GM23248 (cell line): ENCODE data around the gene TMEM130. TPM values are rescaled to one million over a fixed set of nuclear protein-coding genes. Genes with fewer than 3 reads are reported as not detected.

Experiments
- DNase-seq: peaks from one replicate; pipeline ENCODE4 v3.0.0-alpha.2; 2015
- H2AFZ ChIP-seq: fragments of 200-600 bp; sonication (generic); 2 replicates; pipeline ENCODE4 v1.6.1; 2016; ENCODE audit warnings: antibody characterized with exemption
- H3F3A ChIP-seq: fragments of 200-600 bp; sonication (generic); 2 replicates; pipeline ENCODE4 v1.6.1; 2016; ENCODE audit warnings: mild to moderate bottlenecking, antibody characterized with exemption, mixed run types; ENCODE audit not compliant: insufficient read depth
- H3K27ac ChIP-seq: fragments of 200-600 bp; sonication (generic); 2 replicates; pipeline ENCODE4 v1.5.1; 2016; ENCODE audit warnings: mild to moderate bottlenecking
- H3K27me3 ChIP-seq: fragments of 200-600 bp; sonication (generic); replicated peaks from 2 replicates; pipeline ENCODE4 v1.6.1; 2016; ENCODE audit warnings: mild to moderate bottlenecking; ENCODE audit not compliant: insufficient read depth
- H3K36me3 ChIP-seq: fragments of 200-600 bp; sonication (generic); 2 replicates; pipeline ENCODE4 v1.6.1; 2016; ENCODE audit warnings: low read depth, mild to moderate bottlenecking
- H3K4me1 ChIP-seq: fragments of 200-600 bp; sonication (generic); 2 replicates; pipeline ENCODE4 v1.6.1; 2016; ENCODE audit warnings: mild to moderate bottlenecking; ENCODE audit not compliant: insufficient read depth
- H3K4me2 ChIP-seq: fragments of 200-600 bp; sonication (generic); one replicate; pipeline ENCODE4 v1.6.1; 2016; ENCODE audit warnings: mild to moderate bottlenecking; ENCODE audit not compliant: unreplicated experiment
- H3K4me3 ChIP-seq: fragments of 200-600 bp; sonication (generic); 2 replicates; pipeline ENCODE4 v1.5.1; 2016; ENCODE audit warnings: mild to moderate bottlenecking
- H3K79me2 ChIP-seq: fragments of 200-600 bp; sonication (generic); 2 replicates; pipeline ENCODE4 v1.6.1; 2016; ENCODE audit warnings: mild to moderate bottlenecking; ENCODE audit not compliant: insufficient read depth
- H3K9ac ChIP-seq: fragments of 200-600 bp; sonication (generic); 2 replicates; pipeline ENCODE4 v1.6.1; 2016; ENCODE audit warnings: mild to moderate bottlenecking
- H3K9me2 ChIP-seq: fragments of 200-600 bp; sonication (generic); 2 replicates; pipeline ENCODE4 v1.6.1; 2016; ENCODE audit warnings: mixed run types, mild to moderate bottlenecking, moderate library complexity; ENCODE audit not compliant: insufficient read depth
- H3K9me3 ChIP-seq: fragments of 200-600 bp; sonication (generic); one replicate; pipeline ENCODE4 v1.6.1; 2017; ENCODE audit warnings: low read depth
- H4K20me1 ChIP-seq: fragments of 200-600 bp; sonication (generic); 2 replicates; pipeline ENCODE4 v1.6.0; 2016; ENCODE audit not compliant: insufficient read depth
- EZH2 ChIP-seq: fragments of 200-600 bp; sonication (generic); IDR thresholded peaks from 2 replicates; pipeline ENCODE4 v1.6.1; 2018; ENCODE audit warnings: antibody characterized with exemption, mild to moderate bottlenecking; ENCODE audit not compliant: insufficient read depth, poor library complexity, severe bottlenecking
- EZH2phosphoT487 ChIP-seq: fragments of 200-600 bp; sonication (generic); IDR thresholded peaks from 2 replicates; pipeline ENCODE4 v1.6.1; 2018; ENCODE audit warnings: antibody characterized with exemption, moderate library complexity, mild to moderate bottlenecking, low read depth; ENCODE audit not compliant: insufficient read depth
- WGBS, 2 experiments: methylation state at CpG; one replicate each; pipeline ENCODE4 v1.1.6; 2015 to 2017; ENCODE audit warnings: low lambda C conversion rate in 2 of 2, low coverage in 1 of 2; ENCODE audit errors: missing lambda C conversion rate in 2 of 2; 5-methylcytosine and 5-hydroxymethylcytosine counted together
- in situ Hi-C: fragments of 300-500 bp; cut with MboI; formaldehyde crosslinking; loops from 2 replicates; pipeline ENCODE4 v1.15.0; 2020
- polyA plus RNA-seq: library from polyadenylated mRNA; unstranded; fragments of >200 nt; fragmentation: Nextera tagmentation; extraction: Ambion mirVana; gene quantifications from 2 replicates; pipeline ENCODE4 v1.2.1, GENCODE V29; 2016
- total RNA-seq: library from RNA; depleted of rRNA; stranded (reverse); fragments of >200 nt; shearing (Covaris generic); gene quantifications from 2 replicates; pipeline ENCODE4 v1.2.3, GENCODE V29; 2014

The TMEM130 gene
- total and polyA plus RNA-seq, 2 experiments from 2014 or later: 0.40 TPM; not detected in 1

GRCh38 chr7:98870807-98871491 is 1.1 kb upstream of the TMEM130 start:
- no peaks in the 10 kb centered on the region for H3K79me2 ChIP-seq
- peaks cover 5% of the 10 kb centered on the region; the same call in 1 of the 2 replicates for H3F3A ChIP-seq
- H2AFZ ChIP-seq: no peak overlapping the region
- peaks cover 6% of the 10 kb centered on the region; the same call in 1 of the 2 replicates for H3K27me3 ChIP-seq
- no peak overlapping the region for H3K9ac ChIP-seq
- no peaks in the 10 kb centered on the region for H3K9me3 ChIP-seq
- H3K4me1 ChIP-seq: no peaks in the 10 kb centered on the region
- H3K4me2 ChIP-seq: peak overlapping the region; percentile 55
- in situ Hi-C loops: no loop called here
- peak overlapping the region; percentile 56 for H3K4me3 ChIP-seq
- no peaks in the 10 kb centered on the region for H3K9me2 ChIP-seq
- WGBS, 2 experiments: 66 to 73% methylated on average over 17 of the region's 17 CpGs
- DNase-seq: no peak
- no peaks in the 10 kb centered on the region for H4K20me1 ChIP-seq
- H3K27ac ChIP-seq: no peak overlapping the region
- TF ChIP-seq EZH2 (no peak), EZH2phosphoT487 (no peak)
- no peaks in the 10 kb centered on the region for H3K36me3 ChIP-seq

- WGBS, 2 experiments: 2% methylated on average over 17 to 35 of the region's 35 CpGs
- peak overlapping the region; percentile 56; the same call in 1 of the 2 replicates for H2AFZ ChIP-seq
- DNase-seq: peak; percentile 77
Observed at GRCh38 chr7:98870121-98870651, 372 bp upstream of the TMEM130 start.

GRCh38 chr7:98869027-98869596 is 702 bp downstream of the TMEM130 start:
- Histone ChIP-seq H3K9ac (no peak overlapping the region), H3K27me3 (peaks cover 6% of the 10 kb centered on the region; the same call in 1 of the 2 replicates), H3K4me2 (no peak overlapping the region), H3K9me3 (no peaks in the 10 kb centered on the region), H4K20me1 (no peaks in the 10 kb centered on the region), H3F3A (peaks cover 5% of the 10 kb centered on the region; the same call in 1 of the 2 replicates), H3K4me1 (no peaks in the 10 kb centered on the region; the same call in 1 of the 2 replicates), H3K4me3 (no peak overlapping the region; the same call in 1 of the 2 replicates), H3K36me3 (no peaks in the 10 kb centered on the region), H2AFZ (no peak overlapping the region), H3K79me2 (no peaks in the 10 kb centered on the region), H3K27ac (no peak overlapping the region), H3K9me2 (no peaks in the 10 kb centered on the region)
- DNase-seq: no peak
- WGBS, 2 experiments: 35 to 37% methylated on average over 22 to 25 of the region's 25 CpGs
- no peak for TF ChIP-seq EZH2phosphoT487
- no peak for TF ChIP-seq EZH2
- in situ Hi-C loops: no loop called here

More at GRCh38 chr7:98870121-98870651, 372 bp upstream of the TMEM130 start:
- Histone ChIP-seq H3K9ac (no peak overlapping the region), H3K27ac (no peak overlapping the region), H3K9me3 (no peaks in the 10 kb centered on the region), H3K79me2 (no peaks in the 10 kb centered on the region), H3K9me2 (no peaks in the 10 kb centered on the region), H3K4me3 (peak overlapping the region; percentile 56), H3K4me2 (peak overlapping the region; percentile 55), H4K20me1 (no peaks in the 10 kb centered on the region), H3K4me1 (no peaks in the 10 kb centered on the region; the same call in 1 of the 2 replicates), H3K36me3 (no peaks in the 10 kb centered on the region), H3F3A (peaks cover 5% of the 10 kb centered on the region; the same call in 1 of the 2 replicates), H3K27me3 (peaks cover 6% of the 10 kb centered on the region; the same call in 1 of the 2 replicates)
- TF ChIP-seq EZH2phosphoT487 (no peak), EZH2 (peak; percentile 12)
- in situ Hi-C loops: no loop called here

- peaks cover 5% of the 10 kb centered on the region; the same call in 1 of the 2 replicates for H3F3A ChIP-seq
- H4K20me1 ChIP-seq: no peaks in the 10 kb centered on the region
- no peak overlapping the region for H3K4me3 ChIP-seq
- no peaks in the 10 kb centered on the region for H3K36me3 ChIP-seq
- H3K4me1 ChIP-seq: no peaks in the 10 kb centered on the region; the same call in 1 of the 2 replicates
- no peaks in the 10 kb centered on the region for H3K9me3 ChIP-seq
- H3K9ac ChIP-seq: no peak overlapping the region
- no peak overlapping the region for H3K27ac ChIP-seq
- in situ Hi-C loops: no loop called here
- no peak for DNase-seq
- no peaks in the 10 kb centered on the region for H3K9me2 ChIP-seq
- H3K4me2 ChIP-seq: no peak overlapping the region
- no peaks in the 10 kb centered on the region for H3K79me2 ChIP-seq
- 91 to 95% methylated on average over 2 of the region's 2 CpGs for WGBS, 2 experiments
- TF ChIP-seq EZH2 (no peak), EZH2phosphoT487 (no peak)
- H3K27me3 ChIP-seq: peaks cover 6% of the 10 kb centered on the region; the same call in 1 of the 2 replicates
- no peak overlapping the region for H2AFZ ChIP-seq
Observed at GRCh38 chr7:98868450-98868849, 1.4 kb downstream of the TMEM130 start.
